HL-60 (cell line): ENCODE measurements around the gene CEP112.
A peak's percentile ranks its signal among the peaks of the same experiment; 100 is the strongest.

Experiments used
- DNase-seq, 2 experiments: peaks; one replicate each; pipeline ENCODE4 v3.0.0-alpha.2; 2010 to 2020; ENCODE audit warnings: low read depth in 1 of 2, low spot score in 1 of 2
- H3K27ac ChIP-seq: fragments of 250-450 bp; sonication (Bioruptor Pico); replicated peaks from 2 replicates; pipeline ENCODE4 v1.5.1; 2020; ENCODE audit warnings: mild to moderate bottlenecking, moderate library complexity
- H3K27me3 ChIP-seq: fragments of 250-450 bp; sonication (Bioruptor Pico); 2 replicates; pipeline ENCODE4 v1.5.1; 2021; ENCODE audit warnings: mild to moderate bottlenecking, moderate library complexity; ENCODE audit not compliant: insufficient read depth, poor library complexity, severe bottlenecking
- H3K4me3 ChIP-seq: replicated peaks from 2 replicates; pipeline ENCODE4 v1.5.1; 2011; ENCODE audit warnings: mild to moderate bottlenecking, control low read depth, low read length; ENCODE audit not compliant: insufficient read depth
- GABPA ChIP-seq: IDR thresholded peaks from 2 replicates; pipeline ENCODE4 v1.6.1; 2012; ENCODE audit warnings: low read depth
- POLR2AphosphoS5 ChIP-seq: IDR thresholded peaks from 2 replicates; pipeline ENCODE4 v1.6.1; 2012; ENCODE audit warnings: low read depth
- SPI1 ChIP-seq: IDR thresholded peaks from 2 replicates; pipeline ENCODE4 v1.6.1; 2012; ENCODE audit warnings: low read depth, mild to moderate bottlenecking, borderline replicate concordance
- TF ChIP-seq, protein P1 (sequence below): IDR thresholded peaks from one replicate; pipeline ENCODE4 v1.5.1; 2011; ENCODE audit warnings: low read length, control low read depth, inconsistent platforms; ENCODE audit not compliant: insufficient read depth
- TF ChIP-seq, protein P2 (sequence below): IDR thresholded peaks from 2 replicates; pipeline ENCODE4 v1.6.1; 2012; ENCODE audit warnings: low read depth; ENCODE audit not compliant: insufficient replicate concordance

CEP112 gene

DNA sequence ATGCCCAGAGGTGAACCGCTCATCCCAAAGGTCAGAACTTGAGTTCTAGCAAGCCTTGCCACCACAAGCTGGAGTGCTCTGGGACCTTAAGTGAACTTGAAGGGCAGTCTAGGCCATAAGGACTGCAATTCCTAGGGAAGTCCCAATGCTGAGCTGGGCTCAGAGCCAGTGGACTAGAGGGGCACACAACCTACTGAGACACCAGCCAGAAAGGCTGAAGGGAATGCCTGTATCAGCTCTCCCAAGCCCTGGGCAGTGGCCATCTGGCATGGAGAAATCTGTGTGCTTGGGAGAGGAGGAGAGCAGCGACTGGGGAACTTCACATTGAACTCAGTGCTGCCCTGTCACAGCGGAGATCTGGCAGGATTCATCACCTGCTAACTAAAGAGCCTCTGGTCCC, 201.3 kb downstream of the CEP112 start:
- H3K27ac ChIP-seq, result no peak overlapping the region
- no peak for DNase-seq
- no peaks in the 10 kb centered on the region for H3K27me3 ChIP-seq
- no peak for TF ChIP-seq POLR2AphosphoS5
- no peak overlapping the region for H3K4me3 ChIP-seq

DNA sequence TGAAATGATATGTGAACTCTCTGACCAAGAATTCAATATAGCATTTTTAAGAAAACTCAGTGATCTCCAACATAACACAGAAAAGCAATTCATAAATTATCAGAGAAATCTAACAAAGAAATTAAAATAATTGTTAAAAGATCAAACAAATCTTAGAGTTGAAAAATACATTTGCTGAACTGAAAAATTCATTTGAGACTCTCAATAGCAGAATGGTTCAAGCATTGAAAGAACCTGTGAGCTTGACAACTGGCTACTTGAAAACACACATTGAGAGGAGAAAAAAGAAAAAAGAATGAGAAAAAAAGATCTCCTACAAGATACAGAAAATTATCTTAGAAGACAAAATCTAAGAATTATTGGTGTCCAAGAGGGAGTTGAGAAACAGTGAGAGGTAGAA, 203.5 kb downstream of the CEP112 start:
- Histone ChIP-seq H3K27me3 (peaks cover 3% of the 10 kb centered on the region), H3K27ac (no peak overlapping the region), H3K4me3 (no peak overlapping the region)
- TF ChIP-seq SPI1, result no peak
- DNase-seq, result no peak

DNA sequence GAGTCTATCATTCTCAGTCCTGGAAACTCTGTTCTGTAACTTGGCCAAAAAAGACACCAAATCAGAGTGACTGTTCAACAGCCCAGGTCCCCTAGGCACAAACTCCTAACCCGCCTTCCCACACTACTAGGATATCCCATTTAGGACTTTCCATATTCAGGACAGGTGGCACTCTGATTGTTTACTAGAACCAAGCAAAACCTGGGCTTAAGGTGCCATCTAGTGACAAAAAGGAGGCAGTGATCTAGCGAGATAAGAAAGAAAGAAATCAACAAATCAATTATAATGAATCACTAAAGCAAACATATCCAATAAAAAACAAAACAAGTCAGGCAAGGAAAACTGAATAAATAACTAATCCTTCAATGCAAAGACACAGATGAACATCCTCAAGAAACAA, 203.9 kb downstream of the CEP112 start:
- H3K27ac ChIP-seq, result no peak overlapping the region
- DNase-seq, result peak in 1 of 2 experiments; percentile 7
- TF ChIP-seq GABPA, result no peak
- no peak for TF ChIP-seq SPI1
- TF ChIP-seq, protein P1, sequence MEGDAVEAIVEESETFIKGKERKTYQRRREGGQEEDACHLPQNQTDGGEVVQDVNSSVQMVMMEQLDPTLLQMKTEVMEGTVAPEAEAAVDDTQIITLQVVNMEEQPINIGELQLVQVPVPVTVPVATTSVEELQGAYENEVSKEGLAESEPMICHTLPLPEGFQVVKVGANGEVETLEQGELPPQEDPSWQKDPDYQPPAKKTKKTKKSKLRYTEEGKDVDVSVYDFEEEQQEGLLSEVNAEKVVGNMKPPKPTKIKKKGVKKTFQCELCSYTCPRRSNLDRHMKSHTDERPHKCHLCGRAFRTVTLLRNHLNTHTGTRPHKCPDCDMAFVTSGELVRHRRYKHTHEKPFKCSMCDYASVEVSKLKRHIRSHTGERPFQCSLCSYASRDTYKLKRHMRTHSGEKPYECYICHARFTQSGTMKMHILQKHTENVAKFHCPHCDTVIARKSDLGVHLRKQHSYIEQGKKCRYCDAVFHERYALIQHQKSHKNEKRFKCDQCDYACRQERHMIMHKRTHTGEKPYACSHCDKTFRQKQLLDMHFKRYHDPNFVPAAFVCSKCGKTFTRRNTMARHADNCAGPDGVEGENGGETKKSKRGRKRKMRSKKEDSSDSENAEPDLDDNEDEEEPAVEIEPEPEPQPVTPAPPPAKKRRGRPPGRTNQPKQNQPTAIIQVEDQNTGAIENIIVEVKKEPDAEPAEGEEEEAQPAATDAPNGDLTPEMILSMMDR, result peak; percentile 3
- TF ChIP-seq POLR2AphosphoS5, result no peak
- no peak overlapping the region for H3K4me3 ChIP-seq
- H3K27me3 ChIP-seq, result peaks cover 3% of the 10 kb centered on the region

DNA sequence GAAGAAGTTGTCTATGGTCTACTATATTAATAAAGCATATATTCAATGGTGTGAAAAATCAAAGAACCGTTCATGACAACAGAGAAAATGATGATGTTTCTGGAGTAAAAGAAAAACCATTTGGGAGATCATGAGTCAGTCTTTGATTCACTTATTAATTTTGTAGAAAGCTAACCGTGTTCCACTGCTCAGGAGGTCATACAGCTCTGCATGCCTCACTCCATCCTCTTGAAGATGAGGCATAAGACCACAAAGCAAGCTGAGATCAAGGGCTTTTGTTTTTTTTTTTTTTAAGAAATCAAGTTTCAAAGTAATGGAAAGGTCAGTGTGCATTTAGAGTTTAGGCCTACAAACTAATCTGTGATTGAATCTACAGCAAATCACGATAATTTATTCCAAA, 206.4 kb downstream of the CEP112 start:
- TF ChIP-seq POLR2AphosphoS5 (no peak), GABPA (no peak), SPI1 (no peak)
- TF ChIP-seq, protein P2, sequence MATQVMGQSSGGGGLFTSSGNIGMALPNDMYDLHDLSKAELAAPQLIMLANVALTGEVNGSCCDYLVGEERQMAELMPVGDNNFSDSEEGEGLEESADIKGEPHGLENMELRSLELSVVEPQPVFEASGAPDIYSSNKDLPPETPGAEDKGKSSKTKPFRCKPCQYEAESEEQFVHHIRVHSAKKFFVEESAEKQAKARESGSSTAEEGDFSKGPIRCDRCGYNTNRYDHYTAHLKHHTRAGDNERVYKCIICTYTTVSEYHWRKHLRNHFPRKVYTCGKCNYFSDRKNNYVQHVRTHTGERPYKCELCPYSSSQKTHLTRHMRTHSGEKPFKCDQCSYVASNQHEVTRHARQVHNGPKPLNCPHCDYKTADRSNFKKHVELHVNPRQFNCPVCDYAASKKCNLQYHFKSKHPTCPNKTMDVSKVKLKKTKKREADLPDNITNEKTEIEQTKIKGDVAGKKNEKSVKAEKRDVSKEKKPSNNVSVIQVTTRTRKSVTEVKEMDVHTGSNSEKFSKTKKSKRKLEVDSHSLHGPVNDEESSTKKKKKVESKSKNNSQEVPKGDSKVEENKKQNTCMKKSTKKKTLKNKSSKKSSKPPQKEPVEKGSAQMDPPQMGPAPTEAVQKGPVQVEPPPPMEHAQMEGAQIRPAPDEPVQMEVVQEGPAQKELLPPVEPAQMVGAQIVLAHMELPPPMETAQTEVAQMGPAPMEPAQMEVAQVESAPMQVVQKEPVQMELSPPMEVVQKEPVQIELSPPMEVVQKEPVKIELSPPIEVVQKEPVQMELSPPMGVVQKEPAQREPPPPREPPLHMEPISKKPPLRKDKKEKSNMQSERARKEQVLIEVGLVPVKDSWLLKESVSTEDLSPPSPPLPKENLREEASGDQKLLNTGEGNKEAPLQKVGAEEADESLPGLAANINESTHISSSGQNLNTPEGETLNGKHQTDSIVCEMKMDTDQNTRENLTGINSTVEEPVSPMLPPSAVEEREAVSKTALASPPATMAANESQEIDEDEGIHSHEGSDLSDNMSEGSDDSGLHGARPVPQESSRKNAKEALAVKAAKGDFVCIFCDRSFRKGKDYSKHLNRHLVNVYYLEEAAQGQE, result no peak
- TF ChIP-seq, protein P1, result no peak
- H3K4me3 ChIP-seq, result no peak overlapping the region
- peaks cover 3% of the 10 kb centered on the region for H3K27me3 ChIP-seq
- no peak overlapping the region for H3K27ac ChIP-seq
- no peak for DNase-seq

DNA sequence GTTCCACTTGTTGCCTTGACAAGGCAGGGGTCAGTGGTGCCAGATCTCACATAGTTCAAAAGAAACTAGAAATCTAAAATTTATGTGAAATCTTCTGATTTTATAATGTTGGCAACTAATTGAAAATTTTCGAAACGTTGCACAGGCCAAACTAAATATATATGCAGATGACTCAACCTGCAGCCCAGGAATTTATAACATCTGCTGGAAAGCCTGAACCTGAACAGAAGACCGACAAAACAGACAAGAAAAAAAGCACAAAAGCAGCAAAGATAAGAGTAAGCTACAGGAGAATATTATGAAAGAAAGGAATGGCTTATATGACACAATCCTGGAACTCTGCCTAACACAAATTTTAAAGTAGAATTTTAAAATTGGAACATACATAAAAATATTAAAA, 207.6 kb downstream of the CEP112 start:
- DNase-seq, result no peak
- H3K27ac ChIP-seq, result no peak overlapping the region
- no peak overlapping the region for H3K4me3 ChIP-seq
- TF ChIP-seq POLR2AphosphoS5, result no peak
- no peak for TF ChIP-seq SPI1
- TF ChIP-seq, protein P2, result no peak
- TF ChIP-seq GABPA, result no peak
- TF ChIP-seq, protein P1, result no peak
- H3K27me3 ChIP-seq, result peaks cover 3% of the 10 kb centered on the region
